ENCODE data around the gene SUGCT.
"Not testable (repeated sequence)": the region's sequence is repeated elsewhere in the genome, so short reads cannot be mapped to it uniquely, and the experiment has no call there.

GRCh38 chr7:40168266-40168665 is 33.5 kb downstream of the SUGCT start:
- not testable (repeated sequence) for TF ChIP-seq POLR2AphosphoS5 (IDR thresholded peaks at IDR 0.05; ENCODE audit: borderline replicate concordance, low read depth, low read length); EZH2 (IDR thresholded peaks at IDR 0.05); FOXP2 (optimal IDR thresholded peaks at IDR 0.05; ENCODE audit: control extremely low read depth, extremely low read length, insufficient read depth)

All from SK-N-MC (cell line).